ENCODE data around the gene MRPS34. TPM values are rescaled to one million over a fixed set of nuclear protein-coding genes. Genes with fewer than 3 reads are reported as not detected.

MRPS34 gene
- total and polyA plus RNA-seq, 2 experiments from 2014 or later = 164 to 188 TPM

DNA sequence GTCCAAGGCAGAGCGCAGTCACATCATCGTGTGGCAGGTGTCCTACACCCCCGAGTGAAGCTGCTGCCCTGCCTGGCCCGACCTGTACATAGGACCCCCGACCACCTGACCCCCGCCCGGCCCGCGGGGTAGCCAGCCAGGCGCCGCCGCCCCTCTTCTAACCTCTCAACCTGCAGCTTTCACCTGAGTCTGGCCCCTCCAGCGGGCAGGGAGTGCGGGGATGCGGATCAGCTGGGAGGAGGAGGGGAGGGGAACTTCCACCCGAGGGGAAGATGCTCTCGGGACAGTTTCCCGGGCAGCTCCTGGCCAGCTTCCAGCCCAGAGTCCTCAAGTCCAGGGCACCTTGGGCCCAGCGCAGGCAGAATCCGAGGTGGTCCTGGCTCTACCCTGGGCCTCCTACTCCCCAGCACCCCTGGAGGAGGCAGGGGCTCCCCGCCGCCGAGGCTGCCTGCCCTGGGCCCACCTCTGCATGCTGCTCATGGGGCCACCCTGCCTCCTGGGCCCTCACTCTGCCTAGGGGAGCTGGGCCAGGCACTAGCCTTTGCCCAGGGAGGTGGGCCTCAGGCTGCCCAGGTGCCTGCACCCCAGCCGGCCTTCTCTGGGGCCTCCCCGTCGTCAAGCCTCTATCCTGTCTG is 4.0 kb downstream of the MRPS34 start:
- no peak for DNase-seq (ENCODE audit: low read depth in 1 of 2, low spot score in 1 of 2)
- H3K27ac ChIP-seq = no peak overlapping the region
- H3K36me3 ChIP-seq = peaks cover 31% of the 10 kb centered on the region
- no peak overlapping the region for H3K4me3 ChIP-seq
- TF ChIP-seq, protein P1, sequence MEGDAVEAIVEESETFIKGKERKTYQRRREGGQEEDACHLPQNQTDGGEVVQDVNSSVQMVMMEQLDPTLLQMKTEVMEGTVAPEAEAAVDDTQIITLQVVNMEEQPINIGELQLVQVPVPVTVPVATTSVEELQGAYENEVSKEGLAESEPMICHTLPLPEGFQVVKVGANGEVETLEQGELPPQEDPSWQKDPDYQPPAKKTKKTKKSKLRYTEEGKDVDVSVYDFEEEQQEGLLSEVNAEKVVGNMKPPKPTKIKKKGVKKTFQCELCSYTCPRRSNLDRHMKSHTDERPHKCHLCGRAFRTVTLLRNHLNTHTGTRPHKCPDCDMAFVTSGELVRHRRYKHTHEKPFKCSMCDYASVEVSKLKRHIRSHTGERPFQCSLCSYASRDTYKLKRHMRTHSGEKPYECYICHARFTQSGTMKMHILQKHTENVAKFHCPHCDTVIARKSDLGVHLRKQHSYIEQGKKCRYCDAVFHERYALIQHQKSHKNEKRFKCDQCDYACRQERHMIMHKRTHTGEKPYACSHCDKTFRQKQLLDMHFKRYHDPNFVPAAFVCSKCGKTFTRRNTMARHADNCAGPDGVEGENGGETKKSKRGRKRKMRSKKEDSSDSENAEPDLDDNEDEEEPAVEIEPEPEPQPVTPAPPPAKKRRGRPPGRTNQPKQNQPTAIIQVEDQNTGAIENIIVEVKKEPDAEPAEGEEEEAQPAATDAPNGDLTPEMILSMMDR (IDR thresholded peaks at IDR 0.05; ENCODE audit: low read depth, low read length) = no peak
- peaks cover 6% of the 10 kb centered on the region for H3K4me1 ChIP-seq (ENCODE audit: low read depth)
- H3K9me3 ChIP-seq (ENCODE audit: low read depth) = no peaks in the 10 kb centered on the region
- no peaks in the 10 kb centered on the region for H3K27me3 ChIP-seq

DNA sequence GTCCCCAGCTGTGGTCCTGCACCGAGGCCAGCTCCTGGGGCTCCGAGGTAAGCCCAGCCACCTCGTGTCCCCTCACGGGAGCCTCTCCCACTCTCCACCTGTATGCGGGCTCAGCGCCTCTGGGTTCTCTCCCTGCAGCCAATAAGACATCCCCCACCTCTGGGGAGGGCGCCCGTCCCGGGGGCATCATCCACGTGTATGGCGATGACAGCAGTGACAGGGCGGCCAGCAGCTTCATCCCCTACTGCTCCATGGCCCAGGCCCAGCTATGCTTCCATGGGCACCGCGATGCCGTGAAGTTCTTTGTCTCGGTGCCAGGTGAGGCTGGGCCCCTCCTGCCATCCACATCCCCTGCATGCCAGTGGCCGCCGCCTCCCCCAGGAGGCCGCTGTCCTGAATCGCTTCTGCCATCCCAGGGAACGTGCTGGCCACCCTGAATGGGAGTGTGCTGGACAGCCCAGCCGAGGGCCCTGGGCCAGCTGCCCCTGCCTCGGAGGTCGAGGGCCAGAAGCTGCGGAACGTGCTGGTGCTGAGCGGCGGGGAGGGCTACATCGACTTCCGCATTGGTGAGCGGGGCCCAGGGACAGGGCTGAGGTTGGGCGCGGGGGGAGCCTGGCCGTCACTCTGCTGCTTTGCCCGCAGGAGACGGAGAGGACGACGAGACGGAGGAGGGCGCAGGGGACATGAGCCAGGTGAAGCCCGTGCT is 4.7 kb downstream of the MRPS34 start:
- Histone ChIP-seq H3K36me3 (peaks cover 34% of the 10 kb centered on the region), H3K9me3 (ENCODE audit: low read depth) (no peaks in the 10 kb centered on the region), H3K4me1 (ENCODE audit: low read depth) (peaks cover 6% of the 10 kb centered on the region), H3K27me3 (no peaks in the 10 kb centered on the region), H3K4me3 (no peak overlapping the region), H3K27ac (no peak overlapping the region)
- DNase-seq (ENCODE audit: low read depth in 1 of 2, low spot score in 1 of 2) = no peak
- TF ChIP-seq, protein P1 (IDR thresholded peaks at IDR 0.05; ENCODE audit: low read depth, low read length) = no peak

DNA sequence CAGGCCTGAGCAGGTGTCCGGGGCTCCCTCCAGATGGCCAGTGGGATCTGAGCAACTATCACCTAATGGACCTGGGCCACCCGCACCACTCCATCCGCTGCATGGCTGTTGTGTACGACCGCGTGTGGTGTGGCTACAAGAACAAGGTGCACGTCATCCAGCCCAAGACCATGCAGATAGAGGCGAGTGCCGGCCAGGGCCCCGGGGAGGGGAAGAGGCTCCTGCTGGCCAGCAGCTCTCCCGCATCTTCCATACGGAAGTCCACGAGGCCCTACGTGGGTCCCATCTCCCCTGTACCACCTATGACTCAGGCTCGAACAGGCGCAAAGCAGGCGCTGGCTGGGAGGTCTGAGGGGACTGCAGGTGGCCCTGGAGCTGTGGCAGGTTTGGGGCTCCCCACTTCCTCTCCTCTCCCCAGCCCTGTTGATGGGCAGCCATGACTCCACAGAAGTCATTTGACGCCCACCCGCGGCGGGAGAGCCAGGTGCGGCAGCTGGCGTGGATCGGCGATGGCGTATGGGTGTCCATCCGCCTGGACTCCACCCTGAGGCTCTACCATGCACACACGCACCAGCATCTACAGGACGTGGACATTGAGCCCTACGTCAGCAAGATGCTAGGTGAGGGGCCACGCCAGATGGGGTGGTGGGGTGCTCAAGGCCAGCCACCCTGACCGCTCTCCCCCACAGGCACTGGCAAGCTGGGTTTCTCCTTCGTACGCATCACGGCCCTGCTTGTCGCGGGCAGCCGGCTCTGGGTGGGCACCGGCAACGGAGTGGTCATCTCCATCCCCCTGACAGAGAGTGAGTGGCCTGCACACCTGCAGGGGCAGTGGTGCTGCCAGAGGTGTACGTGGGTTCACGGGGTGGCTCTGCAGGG is 5.6 kb downstream of the MRPS34 start:
- H3K4me1 ChIP-seq (ENCODE audit: low read depth) = peaks cover 5% of the 10 kb centered on the region
- H3K27me3 ChIP-seq = no peaks in the 10 kb centered on the region
- DNase-seq (ENCODE audit: low read depth in 1 of 2, low spot score in 1 of 2) = no peak
- H3K4me3 ChIP-seq = no peak overlapping the region
- H3K27ac ChIP-seq = no peak overlapping the region
- H3K36me3 ChIP-seq = peaks cover 34% of the 10 kb centered on the region
- H3K9me3 ChIP-seq (ENCODE audit: low read depth) = no peaks in the 10 kb centered on the region
- TF ChIP-seq, protein P1 (IDR thresholded peaks at IDR 0.05; ENCODE audit: low read depth, low read length) = no peak

DNA sequence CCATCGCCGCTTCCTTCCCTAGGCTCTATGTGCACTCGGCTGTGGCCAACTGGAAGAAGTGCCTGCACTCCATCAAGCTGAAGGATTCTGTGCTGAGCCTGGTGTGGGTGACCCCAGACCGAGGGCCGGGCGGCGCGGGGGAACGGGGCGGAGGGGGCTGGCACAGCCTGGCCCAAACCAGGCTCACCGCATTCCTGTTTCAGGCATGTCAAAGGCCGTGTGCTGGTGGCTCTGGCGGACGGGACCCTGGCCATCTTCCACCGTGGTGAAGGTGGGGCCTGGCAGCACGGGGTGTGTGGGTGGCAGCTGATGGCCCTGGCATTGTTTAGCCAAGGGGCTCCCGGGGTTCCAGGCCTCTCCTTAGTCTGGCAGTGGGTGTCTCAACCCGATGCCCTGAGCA is 6.2 kb downstream of the MRPS34 start:
- DNase-seq (ENCODE audit: low read depth in 1 of 2, low spot score in 1 of 2) = no peak
- H3K4me1 ChIP-seq (ENCODE audit: low read depth) = no peaks in the 10 kb centered on the region
- H3K4me3 ChIP-seq = no peak overlapping the region
- H3K9me3 ChIP-seq (ENCODE audit: low read depth) = no peaks in the 10 kb centered on the region
- peaks cover 34% of the 10 kb centered on the region for H3K36me3 ChIP-seq
- H3K27me3 ChIP-seq = no peaks in the 10 kb centered on the region
- TF ChIP-seq, protein P1 (IDR thresholded peaks at IDR 0.05; ENCODE audit: low read depth, low read length) = no peak
- H3K27ac ChIP-seq = no peak overlapping the region

DNA sequence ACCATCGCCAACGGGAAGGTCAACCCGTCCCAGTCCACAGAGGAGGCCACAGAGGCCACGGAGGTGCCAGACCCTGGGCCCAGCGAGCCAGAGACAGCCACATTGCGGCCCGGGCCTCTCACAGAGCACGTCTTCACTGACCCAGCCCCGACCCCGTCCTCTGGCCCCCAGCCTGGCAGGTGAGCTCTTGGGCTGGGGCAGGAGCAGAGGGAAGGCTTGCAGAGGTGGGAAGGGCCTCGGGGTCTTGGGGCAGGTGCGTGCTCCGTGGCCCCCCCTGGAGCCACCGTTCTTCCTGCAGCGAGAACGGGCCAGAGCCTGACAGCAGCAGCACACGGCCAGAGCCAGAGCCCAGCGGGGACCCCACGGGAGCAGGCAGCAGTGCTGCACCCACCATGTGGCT is 6.7 kb downstream of the MRPS34 start:
- no peak overlapping the region for H3K4me3 ChIP-seq
- no peaks in the 10 kb centered on the region for H3K9me3 ChIP-seq (ENCODE audit: low read depth)
- H3K27ac ChIP-seq = no peak overlapping the region
- H3K27me3 ChIP-seq = no peaks in the 10 kb centered on the region
- H3K36me3 ChIP-seq = peaks cover 34% of the 10 kb centered on the region
- no peaks in the 10 kb centered on the region for H3K4me1 ChIP-seq (ENCODE audit: low read depth)
- TF ChIP-seq, protein P1 (IDR thresholded peaks at IDR 0.05; ENCODE audit: low read depth, low read length) = no peak
- no peak for DNase-seq (ENCODE audit: low read depth in 1 of 2, low spot score in 1 of 2)
